ENCODE measurements around the gene TCERG1. TPM values are rescaled to one million over a fixed set of nuclear protein-coding genes. Genes with fewer than 3 reads are reported as not detected.

Gene TCERG1
- total RNA-seq: 44.2 and 47.3 TPM in 2 replicates
- long read RNA-seq, full-length matches to known transcripts: 3 of 17 reads
- long read RNA-seq, partial matches to known transcripts: 12 of 17 reads
- long read RNA-seq, other reads (novel, unspliced or antisense): 2 of 17 reads

DNA sequence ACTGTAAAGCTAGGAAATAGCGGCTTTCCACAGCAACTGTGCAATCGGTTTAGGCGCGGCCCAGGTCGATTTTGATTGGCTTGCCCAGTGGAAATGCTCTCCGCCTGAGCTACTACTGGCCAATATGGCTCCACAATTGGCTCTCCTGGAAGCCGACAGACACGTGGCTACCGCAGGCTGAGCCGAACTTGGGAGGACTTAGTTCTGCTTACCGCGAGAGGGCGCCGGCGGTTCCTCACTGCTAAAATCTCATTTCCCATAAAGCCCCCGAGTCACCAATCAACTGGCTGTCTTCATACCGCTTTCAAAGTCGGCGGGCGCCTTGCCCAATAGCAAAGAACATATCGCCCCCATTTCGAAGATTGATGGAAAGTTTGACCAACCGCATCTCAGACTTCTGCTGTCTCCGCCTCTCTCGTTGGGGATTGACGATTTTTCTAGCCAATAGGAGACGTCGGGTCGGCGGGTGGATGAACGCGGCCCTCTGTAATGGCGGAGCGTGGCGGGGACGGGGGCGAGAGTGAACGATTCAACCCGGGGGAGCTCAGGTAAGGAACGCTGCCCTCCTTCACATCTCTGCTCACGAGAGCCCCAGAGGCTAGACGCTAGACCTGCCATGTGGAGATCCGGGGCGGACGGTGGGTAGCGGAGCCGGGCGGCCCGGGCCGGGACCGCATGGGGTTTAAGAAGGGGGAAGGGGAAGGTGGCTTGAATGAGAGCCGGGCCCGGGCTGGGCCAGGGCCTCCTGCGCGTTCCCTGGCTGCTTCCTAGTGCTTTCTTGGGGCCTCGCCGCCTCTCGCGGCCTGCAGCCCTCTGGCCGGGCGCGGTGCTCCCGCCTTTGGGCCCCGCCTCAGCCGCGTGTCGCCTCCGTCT is at the start of gene TCERG1:
Gene TCERG1 (plus strand): TSS at position 473 of the 873 bp plus-strand sequence. CDS start 17 bp downstream, at position 490.
- no peaks in the 10 kb centered on the region for H3K27me3 Mint-ChIP-seq (ENCODE audit: unreplicated experiment)
- no peaks in the 10 kb centered on the region for H3K36me3 Mint-ChIP-seq (ENCODE audit: unreplicated experiment)
- peak; percentile 100 for DNase-seq (ENCODE audit: extremely low spot score, unreplicated experiment)
- no peaks in the 10 kb centered on the region for H3K9me3 Mint-ChIP-seq (ENCODE audit: unreplicated experiment)
- H3K4me1 Mint-ChIP-seq (ENCODE audit: unreplicated experiment): peaks cover 23% of the 10 kb centered on the region
- peak within 1 kb of the TSS; percentile 95 for H3K4me3 Mint-ChIP-seq (ENCODE audit: unreplicated experiment)
- H3K27ac Mint-ChIP-seq (ENCODE audit: unreplicated experiment): peak within 1 kb of the TSS; percentile 97
- TF ChIP-seq, protein P1, sequence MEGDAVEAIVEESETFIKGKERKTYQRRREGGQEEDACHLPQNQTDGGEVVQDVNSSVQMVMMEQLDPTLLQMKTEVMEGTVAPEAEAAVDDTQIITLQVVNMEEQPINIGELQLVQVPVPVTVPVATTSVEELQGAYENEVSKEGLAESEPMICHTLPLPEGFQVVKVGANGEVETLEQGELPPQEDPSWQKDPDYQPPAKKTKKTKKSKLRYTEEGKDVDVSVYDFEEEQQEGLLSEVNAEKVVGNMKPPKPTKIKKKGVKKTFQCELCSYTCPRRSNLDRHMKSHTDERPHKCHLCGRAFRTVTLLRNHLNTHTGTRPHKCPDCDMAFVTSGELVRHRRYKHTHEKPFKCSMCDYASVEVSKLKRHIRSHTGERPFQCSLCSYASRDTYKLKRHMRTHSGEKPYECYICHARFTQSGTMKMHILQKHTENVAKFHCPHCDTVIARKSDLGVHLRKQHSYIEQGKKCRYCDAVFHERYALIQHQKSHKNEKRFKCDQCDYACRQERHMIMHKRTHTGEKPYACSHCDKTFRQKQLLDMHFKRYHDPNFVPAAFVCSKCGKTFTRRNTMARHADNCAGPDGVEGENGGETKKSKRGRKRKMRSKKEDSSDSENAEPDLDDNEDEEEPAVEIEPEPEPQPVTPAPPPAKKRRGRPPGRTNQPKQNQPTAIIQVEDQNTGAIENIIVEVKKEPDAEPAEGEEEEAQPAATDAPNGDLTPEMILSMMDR (IDR thresholded peaks at IDR 0.05): peak; percentile 86

DNA sequence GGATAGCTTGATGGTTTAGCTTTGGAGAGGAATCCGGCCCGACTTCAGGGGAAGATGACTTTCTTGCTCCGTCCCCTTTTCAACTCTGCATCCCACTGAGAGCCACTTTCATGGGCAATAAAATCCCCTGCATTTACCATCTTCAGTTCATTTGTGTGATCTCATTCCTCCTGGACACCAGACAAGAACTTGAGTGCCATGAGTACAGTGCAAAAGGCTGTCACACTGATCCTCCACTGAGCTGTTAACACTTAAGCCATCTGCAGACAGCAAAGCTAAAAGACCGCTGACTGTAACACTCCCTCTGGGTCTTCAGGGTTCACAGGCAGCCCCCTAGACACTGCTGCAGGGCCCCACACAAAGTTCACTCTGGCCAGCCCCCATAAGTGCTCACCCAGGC is 48.3 kb upstream of the TCERG1 start:
- Mint-ChIP-seq H3K4me3 (ENCODE audit: unreplicated experiment) (no peak overlapping the region), H3K27me3 (ENCODE audit: unreplicated experiment) (peaks cover 29% of the 10 kb centered on the region), H3K9me3 (ENCODE audit: unreplicated experiment) (no peaks in the 10 kb centered on the region), H3K36me3 (ENCODE audit: unreplicated experiment) (no peaks in the 10 kb centered on the region), H3K27ac (ENCODE audit: unreplicated experiment) (no peak overlapping the region), H3K4me1 (ENCODE audit: unreplicated experiment) (no peaks in the 10 kb centered on the region)
- DNase-seq (ENCODE audit: extremely low spot score, unreplicated experiment): no peak
- TF ChIP-seq, protein P1 (IDR thresholded peaks at IDR 0.05): no peak

DNA sequence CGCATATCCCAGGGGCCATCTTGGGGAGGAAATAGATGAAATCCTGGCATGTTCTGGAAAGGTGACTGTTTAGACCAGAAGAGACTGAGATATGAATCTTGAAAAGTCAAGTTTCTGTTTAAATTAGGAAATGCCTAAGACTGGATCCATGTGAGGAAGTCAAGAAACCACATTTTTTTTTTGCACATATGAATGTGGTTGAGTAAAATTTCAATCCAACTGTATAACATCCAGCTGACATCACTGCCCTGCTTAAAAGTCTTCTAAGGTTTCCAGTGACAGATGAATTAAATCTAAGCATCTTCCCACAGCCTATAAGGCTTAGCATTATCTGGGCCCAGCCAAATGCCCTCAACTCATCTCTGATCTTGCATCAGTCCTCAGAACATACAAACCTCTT is 47.7 kb upstream of the TCERG1 start:
- H3K27me3 Mint-ChIP-seq (ENCODE audit: unreplicated experiment): peaks cover 33% of the 10 kb centered on the region
- TF ChIP-seq, protein P1 (IDR thresholded peaks at IDR 0.05): no peak

DNA sequence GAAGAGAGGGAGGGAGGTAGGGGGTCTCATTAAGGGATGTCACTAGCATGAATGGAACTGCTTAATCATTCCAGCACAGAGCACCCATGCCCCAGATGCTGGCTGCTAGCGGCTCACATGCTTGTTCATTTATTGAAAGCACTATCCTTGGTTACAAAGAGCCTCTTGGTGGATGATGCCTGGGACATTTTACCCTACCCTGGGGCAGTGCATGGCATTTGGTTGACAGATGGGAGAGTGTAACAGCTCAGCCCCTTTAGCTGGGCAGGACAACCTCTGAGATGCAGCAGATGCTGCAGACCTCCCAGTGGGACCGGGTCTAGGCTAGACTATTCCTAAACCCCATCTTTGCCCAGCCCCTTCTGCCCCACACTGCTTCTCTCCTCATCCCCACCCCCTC is 46.9 kb upstream of the TCERG1 start:
- Mint-ChIP-seq H3K27me3 (ENCODE audit: unreplicated experiment) (peaks cover 33% of the 10 kb centered on the region), H3K36me3 (ENCODE audit: unreplicated experiment) (no peaks in the 10 kb centered on the region), H3K9me3 (ENCODE audit: unreplicated experiment) (no peaks in the 10 kb centered on the region), H3K4me1 (ENCODE audit: unreplicated experiment) (no peaks in the 10 kb centered on the region), H3K4me3 (ENCODE audit: unreplicated experiment) (no peak overlapping the region), H3K27ac (ENCODE audit: unreplicated experiment) (no peak overlapping the region)
- TF ChIP-seq, protein P1 (IDR thresholded peaks at IDR 0.05): no peak
- no peak for DNase-seq (ENCODE audit: extremely low spot score, unreplicated experiment)

More for the DNA sequence above, 47.7 kb upstream of the TCERG1 start:
- H3K9me3 Mint-ChIP-seq (ENCODE audit: unreplicated experiment): no peaks in the 10 kb centered on the region
- no peaks in the 10 kb centered on the region for H3K36me3 Mint-ChIP-seq (ENCODE audit: unreplicated experiment)
- DNase-seq (ENCODE audit: extremely low spot score, unreplicated experiment): no peak
- H3K27ac Mint-ChIP-seq (ENCODE audit: unreplicated experiment): no peak overlapping the region
- H3K4me1 Mint-ChIP-seq (ENCODE audit: unreplicated experiment): no peaks in the 10 kb centered on the region
- H3K4me3 Mint-ChIP-seq (ENCODE audit: unreplicated experiment): no peak overlapping the region

DNA sequence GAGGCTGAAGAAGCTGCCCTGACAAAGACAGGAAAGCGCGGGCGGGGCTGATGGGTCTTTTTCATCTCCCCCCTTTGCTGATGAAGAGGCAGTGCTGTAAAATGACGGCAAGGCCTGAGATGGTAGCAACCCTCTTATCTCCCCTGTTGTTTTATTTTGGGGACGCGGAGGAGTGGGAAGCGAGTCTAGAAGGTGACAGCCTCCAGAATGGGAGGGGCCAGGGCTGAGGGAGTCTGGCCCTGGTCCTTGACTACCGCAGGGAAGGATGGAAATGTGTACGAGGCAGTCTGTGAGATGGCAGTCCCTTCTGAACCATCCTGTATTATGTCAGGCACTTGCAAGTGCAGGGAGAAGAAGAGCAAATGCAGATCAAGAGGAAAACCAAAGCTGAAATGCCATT is 46.1 kb upstream of the TCERG1 start:
- Mint-ChIP-seq H3K27ac (ENCODE audit: unreplicated experiment) (no peak overlapping the region), H3K27me3 (ENCODE audit: unreplicated experiment) (peaks cover 33% of the 10 kb centered on the region)
- TF ChIP-seq, protein P1 (IDR thresholded peaks at IDR 0.05): no peak

More for the DNA sequence above, 46.1 kb upstream of the TCERG1 start:
- Mint-ChIP-seq H3K36me3 (ENCODE audit: unreplicated experiment) (no peaks in the 10 kb centered on the region), H3K4me1 (ENCODE audit: unreplicated experiment) (no peaks in the 10 kb centered on the region), H3K9me3 (ENCODE audit: unreplicated experiment) (no peaks in the 10 kb centered on the region), H3K4me3 (ENCODE audit: unreplicated experiment) (no peak overlapping the region)
- DNase-seq (ENCODE audit: extremely low spot score, unreplicated experiment): no peak
